Measurements from ENCODE around the gene DCLRE1B.

GRCh38 chr1:113905435-113905861, 322 bp downstream of the DCLRE1B start:
- TF ChIP-seq CTCF (IDR thresholded peaks at IDR 0.05) (no peak), POLR2A (IDR thresholded peaks at IDR 0.05) (no peak)

Measured in gastroesophageal sphincter (tissue), 3 donors.